Activated naive CD4-positive, alpha-beta T cell treated with anti-CD3 and anti-CD28 coated beads, Interleukin-2, amount 50 U/mL, for 24 hours (primary cell): ENCODE data around the gene GALNT2.

ENCODE experiments used
- H3K27ac Mint-ChIP-seq: one replicate; pipeline ENCODE4 v1.8.0; 2021; ENCODE audit warnings: mild to moderate bottlenecking, mixed read lengths
- H3K27me3 Mint-ChIP-seq: one replicate; pipeline ENCODE4 v1.8.0; 2021; ENCODE audit warnings: mixed read lengths
- H3K36me3 Mint-ChIP-seq: one replicate; pipeline ENCODE4 v1.8.0; 2021; ENCODE audit warnings: mixed read lengths
- H3K4me1 Mint-ChIP-seq: one replicate; pipeline ENCODE4 v1.8.0; 2021; ENCODE audit warnings: mixed read lengths
- H3K4me3 Mint-ChIP-seq: one replicate; pipeline ENCODE4 v1.8.0; 2021; ENCODE audit warnings: mild to moderate bottlenecking, mixed read lengths
- H3K9me3 Mint-ChIP-seq: one replicate; pipeline ENCODE4 v1.8.0; 2021; ENCODE audit warnings: mixed read lengths

GALNT2 gene

GRCh38 chr1:230066466-230067404, at the start of gene GALNT2:
TSS of gene GALNT2 (plus strand) at chr1:230067238. CDS start at chr1:230067281, 43 bp downstream.
- no peaks in the 10 kb centered on the region for H3K36me3 Mint-ChIP-seq
- H3K27ac Mint-ChIP-seq, result peak within 1 kb of the TSS; percentile 94
- H3K4me3 Mint-ChIP-seq, result peak within 1 kb of the TSS; percentile 94
- H3K9me3 Mint-ChIP-seq, result peaks cover 6% of the 10 kb centered on the region
- no peaks in the 10 kb centered on the region for H3K27me3 Mint-ChIP-seq
- H3K4me1 Mint-ChIP-seq, result peaks cover 52% of the 10 kb centered on the region

GRCh38 chr1:230020451-230020850, 46.6 kb upstream of the GALNT2 start:
- H3K27me3 Mint-ChIP-seq, result peaks cover 2% of the 10 kb centered on the region
- H3K27ac Mint-ChIP-seq, result no peak overlapping the region
- peaks cover 1% of the 10 kb centered on the region for H3K36me3 Mint-ChIP-seq
- H3K9me3 Mint-ChIP-seq, result peaks cover 5% of the 10 kb centered on the region
- no peak overlapping the region for H3K4me3 Mint-ChIP-seq
- no peaks in the 10 kb centered on the region for H3K4me1 Mint-ChIP-seq

GRCh38 chr1:230022666-230023380, 44.2 kb upstream of the GALNT2 start:
- Mint-ChIP-seq H3K4me1 (no peaks in the 10 kb centered on the region), H3K4me3 (no peak overlapping the region), H3K27me3 (peaks cover 3% of the 10 kb centered on the region), H3K36me3 (peaks cover 1% of the 10 kb centered on the region), H3K27ac (no peak overlapping the region), H3K9me3 (peaks cover 5% of the 10 kb centered on the region)

GRCh38 chr1:230025686-230026085, 41.4 kb upstream of the GALNT2 start:
- H3K27me3 Mint-ChIP-seq, result peaks cover 3% of the 10 kb centered on the region
- peaks cover 1% of the 10 kb centered on the region for H3K36me3 Mint-ChIP-seq
- H3K27ac Mint-ChIP-seq, result no peak overlapping the region
- peaks cover 8% of the 10 kb centered on the region for H3K4me1 Mint-ChIP-seq
- peaks cover 5% of the 10 kb centered on the region for H3K9me3 Mint-ChIP-seq
- H3K4me3 Mint-ChIP-seq, result no peak overlapping the region

GRCh38 chr1:230026139-230026538, 40.9 kb upstream of the GALNT2 start:
- Mint-ChIP-seq H3K36me3 (peaks cover 1% of the 10 kb centered on the region), H3K4me3 (no peak overlapping the region), H3K27me3 (peaks cover 2% of the 10 kb centered on the region), H3K27ac (no peak overlapping the region), H3K4me1 (peaks cover 12% of the 10 kb centered on the region), H3K9me3 (peaks cover 5% of the 10 kb centered on the region)

- H3K9me3 Mint-ChIP-seq, result peaks cover 5% of the 10 kb centered on the region
- H3K4me1 Mint-ChIP-seq, result peaks cover 13% of the 10 kb centered on the region
- no peak overlapping the region for H3K4me3 Mint-ChIP-seq
- H3K36me3 Mint-ChIP-seq, result peaks cover 1% of the 10 kb centered on the region
- peaks cover 1% of the 10 kb centered on the region for H3K27me3 Mint-ChIP-seq
- no peak overlapping the region for H3K27ac Mint-ChIP-seq
Observed at GRCh38 chr1:230026572-230026971, 40.5 kb upstream of the GALNT2 start.

GRCh38 chr1:230028602-230029223, 38.3 kb upstream of the GALNT2 start:
- Mint-ChIP-seq H3K4me1 (peaks cover 13% of the 10 kb centered on the region), H3K9me3 (peaks cover 5% of the 10 kb centered on the region), H3K36me3 (no peaks in the 10 kb centered on the region), H3K27me3 (peaks cover 1% of the 10 kb centered on the region), H3K4me3 (no peak overlapping the region), H3K27ac (no peak overlapping the region)

- Mint-ChIP-seq H3K27ac (no peak overlapping the region), H3K9me3 (peaks cover 1% of the 10 kb centered on the region), H3K4me3 (no peak overlapping the region), H3K4me1 (peaks cover 13% of the 10 kb centered on the region), H3K27me3 (peaks cover 1% of the 10 kb centered on the region), H3K36me3 (no peaks in the 10 kb centered on the region)
Observed at GRCh38 chr1:230029244-230029941, 37.6 kb upstream of the GALNT2 start.

GRCh38 chr1:230030122-230030821, 36.8 kb upstream of the GALNT2 start:
- Mint-ChIP-seq H3K4me1 (peaks cover 13% of the 10 kb centered on the region), H3K9me3 (no peaks in the 10 kb centered on the region), H3K4me3 (no peak overlapping the region), H3K27ac (no peak overlapping the region), H3K27me3 (peaks cover 1% of the 10 kb centered on the region), H3K36me3 (no peaks in the 10 kb centered on the region)

- Mint-ChIP-seq H3K36me3 (no peaks in the 10 kb centered on the region), H3K9me3 (peaks cover under 1% of the 10 kb centered on the region), H3K27me3 (no peaks in the 10 kb centered on the region), H3K4me3 (no peak overlapping the region), H3K27ac (peak overlapping the region; percentile 12), H3K4me1 (peaks cover 13% of the 10 kb centered on the region)
Observed at GRCh38 chr1:230031131-230031530, 35.9 kb upstream of the GALNT2 start.

- Mint-ChIP-seq H3K9me3 (peaks cover 5% of the 10 kb centered on the region), H3K27ac (no peak overlapping the region), H3K4me1 (peaks cover 13% of the 10 kb centered on the region), H3K4me3 (no peak overlapping the region), H3K27me3 (no peaks in the 10 kb centered on the region), H3K36me3 (no peaks in the 10 kb centered on the region)
Observed at GRCh38 chr1:230032516-230033281, 34.3 kb upstream of the GALNT2 start.

- no peak overlapping the region for H3K27ac Mint-ChIP-seq
- no peaks in the 10 kb centered on the region for H3K36me3 Mint-ChIP-seq
- H3K4me1 Mint-ChIP-seq, result no peaks in the 10 kb centered on the region
- peaks cover 5% of the 10 kb centered on the region for H3K9me3 Mint-ChIP-seq
- no peaks in the 10 kb centered on the region for H3K27me3 Mint-ChIP-seq
- no peak overlapping the region for H3K4me3 Mint-ChIP-seq
Observed at GRCh38 chr1:230037261-230037660, 29.8 kb upstream of the GALNT2 start.

GRCh38 chr1:230040440-230040839, 26.6 kb upstream of the GALNT2 start:
- Mint-ChIP-seq H3K4me3 (no peak overlapping the region), H3K9me3 (peaks cover 5% of the 10 kb centered on the region), H3K27ac (no peak overlapping the region), H3K27me3 (peaks cover 6% of the 10 kb centered on the region), H3K4me1 (no peaks in the 10 kb centered on the region), H3K36me3 (peaks cover 2% of the 10 kb centered on the region)

- Mint-ChIP-seq H3K4me3 (no peak overlapping the region), H3K36me3 (peaks cover 2% of the 10 kb centered on the region), H3K9me3 (no peaks in the 10 kb centered on the region), H3K27ac (no peak overlapping the region), H3K4me1 (no peaks in the 10 kb centered on the region), H3K27me3 (peaks cover 6% of the 10 kb centered on the region)
Observed at GRCh38 chr1:230043081-230043480, 24.0 kb upstream of the GALNT2 start.
